Stimulated activated effector memory CD8-positive, alpha-beta T cell treated with anti-CD3 and anti-CD28 coated beads, Interleukin-12 subunit alpha, Interleukin-12 subunit beta, amount 100 ng/mL, for 72 hours (primary cell): ENCODE measurements around the gene KDELR3.
A peak's percentile ranks its signal among the peaks of the same experiment; 100 is the strongest.

Experiments
- ATAC-seq: fragments of 150-1000 bp; cut with Tn5 transposase; 2 replicates; pipeline ENCODE4 v1.10.0; 2021
- DNase-seq, 2 donors: peaks; one replicate each; pipeline ENCODE4 v3.0.0; 2021 to 2022; ENCODE audit warnings: low spot score in 2 of 2
- H3K27ac Mint-ChIP-seq: one replicate; pipeline ENCODE4 v1.8.0; 2022; ENCODE audit warnings: mild to moderate bottlenecking, mixed read lengths
- H3K36me3 Mint-ChIP-seq: one replicate; pipeline ENCODE4 v1.8.0; 2022; ENCODE audit warnings: mild to moderate bottlenecking, mixed read lengths
- H3K4me1 Mint-ChIP-seq: one replicate; pipeline ENCODE4 v1.8.0; 2022; ENCODE audit warnings: mixed read lengths
- H3K4me3 Mint-ChIP-seq: one replicate; pipeline ENCODE4 v1.8.0; 2022; ENCODE audit warnings: mild to moderate bottlenecking, mixed read lengths
- H3K9me3 Mint-ChIP-seq: one replicate; pipeline ENCODE4 v1.8.0; 2022; ENCODE audit warnings: mixed read lengths

Gene KDELR3

DNA sequence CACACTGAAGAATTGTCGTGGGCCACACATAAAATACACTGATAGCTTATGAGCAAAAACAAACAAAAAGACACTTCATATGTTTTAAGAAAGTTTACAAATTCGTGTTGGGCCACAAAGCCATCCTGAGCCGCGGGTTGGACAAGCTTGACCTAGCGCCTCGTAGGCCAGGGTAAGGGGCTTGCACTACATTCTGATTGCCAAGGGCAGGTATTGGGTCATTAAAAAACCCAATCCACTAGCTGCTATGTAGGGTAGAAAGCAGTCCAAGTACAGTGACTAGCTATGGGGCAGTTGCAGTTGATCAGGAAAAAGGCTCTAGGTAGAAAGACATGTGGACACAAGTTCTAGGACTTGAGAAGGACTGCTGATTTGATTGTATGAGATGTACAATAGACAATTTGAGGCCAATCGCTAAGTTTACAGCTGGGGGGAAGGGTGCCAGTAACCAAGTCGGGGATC is 14.0 kb downstream of the KDELR3 start:
- Mint-ChIP-seq H3K9me3 (no peaks in the 10 kb centered on the region), H3K36me3 (peaks cover 91% of the 10 kb centered on the region)
- no peak for ATAC-seq

DNA sequence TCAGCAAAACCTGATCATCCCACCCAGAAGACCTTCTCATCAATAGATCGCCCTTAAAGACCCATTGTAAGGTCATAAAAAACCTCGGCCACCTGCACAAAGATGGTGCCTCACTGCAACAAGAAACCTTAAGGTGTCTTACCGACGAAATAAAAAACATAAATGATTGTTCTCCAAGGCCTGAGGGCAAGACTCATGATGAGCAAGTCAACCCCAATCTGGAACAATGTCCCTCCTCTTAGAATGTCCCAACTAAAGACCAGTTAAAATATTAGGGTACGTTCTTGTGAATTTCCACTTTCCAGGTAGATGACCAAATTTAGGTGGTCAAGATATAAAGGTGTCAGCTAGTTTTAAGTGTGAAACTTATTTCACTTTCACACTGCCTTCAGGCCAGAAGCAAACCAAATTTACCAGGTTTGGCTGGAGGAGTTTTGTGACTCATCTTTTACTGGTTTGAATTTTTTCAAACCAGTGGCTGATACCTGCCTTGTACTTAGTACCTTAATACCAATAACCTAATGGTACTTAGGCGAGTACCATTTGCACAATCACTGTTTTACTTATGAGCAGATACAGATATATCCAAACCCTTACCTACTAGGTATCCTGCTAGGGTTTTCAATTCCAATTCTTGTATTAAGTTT is 14.9 kb downstream of the KDELR3 start:
- Mint-ChIP-seq H3K4me3 (no peak overlapping the region), H3K27ac (peak overlapping the region; percentile 43), H3K36me3 (peaks cover 94% of the 10 kb centered on the region), H3K9me3 (no peaks in the 10 kb centered on the region), H3K4me1 (peaks cover 14% of the 10 kb centered on the region)
- ATAC-seq, result no peak
- no peak for DNase-seq

More for the DNA sequence above, 14.0 kb downstream of the KDELR3 start:
- no peak for DNase-seq
- H3K4me3 Mint-ChIP-seq, result no peak overlapping the region
- H3K4me1 Mint-ChIP-seq, result peaks cover 12% of the 10 kb centered on the region
- peak overlapping the region; percentile 43 for H3K27ac Mint-ChIP-seq

- DNase-seq, result no peak
- peak overlapping the region; percentile 40 for H3K27ac Mint-ChIP-seq
- no peak overlapping the region for H3K4me3 Mint-ChIP-seq
- H3K4me1 Mint-ChIP-seq, result peaks cover 22% of the 10 kb centered on the region
- no peaks in the 10 kb centered on the region for H3K9me3 Mint-ChIP-seq
- ATAC-seq, result no peak
- peaks cover 99% of the 10 kb centered on the region for H3K36me3 Mint-ChIP-seq
These were observed 16.3 kb downstream of the KDELR3 start for GRCh38 chr22:38484244-38484643.

DNA sequence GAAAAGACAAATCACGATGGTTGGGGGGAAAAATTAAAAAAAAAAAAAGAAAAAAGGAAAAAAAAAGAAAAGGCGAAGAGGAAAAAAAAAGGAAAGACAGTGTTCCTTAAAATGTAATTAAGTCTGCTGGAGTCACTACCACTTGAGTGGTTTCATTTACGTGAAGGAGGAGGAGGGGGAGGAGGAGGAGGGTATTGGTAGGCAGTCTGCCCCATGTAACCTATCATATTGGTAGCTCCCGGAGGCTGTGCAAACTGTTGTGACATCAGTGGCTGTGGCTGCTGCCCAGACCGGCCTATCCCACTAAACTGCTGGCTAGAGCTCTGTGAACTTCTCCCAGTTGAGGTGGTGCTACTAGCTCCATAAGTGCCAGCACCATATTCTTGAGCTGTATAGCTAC is 17.9 kb downstream of the KDELR3 start:
- H3K27ac Mint-ChIP-seq, result peak overlapping the region; percentile 81
- ATAC-seq, result no peak
- no peak for DNase-seq
- H3K4me3 Mint-ChIP-seq, result no peak overlapping the region
- H3K9me3 Mint-ChIP-seq, result no peaks in the 10 kb centered on the region
- H3K36me3 Mint-ChIP-seq, result peaks cover 100% of the 10 kb centered on the region
- H3K4me1 Mint-ChIP-seq, result peaks cover 36% of the 10 kb centered on the region

GRCh38 chr22:38487946-38488345 is 20.1 kb downstream of the KDELR3 start:
- Mint-ChIP-seq H3K27ac (peak overlapping the region; percentile 79), H3K4me3 (no peak overlapping the region), H3K36me3 (peaks cover 100% of the 10 kb centered on the region), H3K4me1 (peaks cover 37% of the 10 kb centered on the region), H3K9me3 (no peaks in the 10 kb centered on the region)
- ATAC-seq (peak; percentile 43), DNase-seq (no peak)

DNA sequence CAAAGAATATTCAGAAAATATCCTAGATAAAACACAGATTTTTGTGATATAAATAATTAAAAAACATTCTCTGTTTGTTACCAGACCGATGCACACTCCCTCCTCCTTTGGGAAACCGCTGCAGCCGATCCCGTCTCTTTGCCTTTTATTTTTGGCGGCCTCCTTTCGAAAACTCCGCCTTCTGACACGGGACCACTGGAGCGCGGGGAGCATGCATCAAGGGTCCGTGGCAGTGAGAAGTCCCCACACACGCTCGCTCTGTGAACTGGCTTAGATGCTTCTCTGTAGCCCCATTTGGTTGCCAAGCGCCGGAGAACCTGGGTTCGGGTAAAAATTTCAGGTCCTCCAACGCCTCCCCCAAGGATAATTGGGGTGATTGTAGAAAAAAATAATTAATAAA is 21.2 kb downstream of the KDELR3 start:
- ATAC-seq (no peak), DNase-seq (no peak)
- Mint-ChIP-seq H3K4me3 (no peak overlapping the region), H3K4me1 (peaks cover 29% of the 10 kb centered on the region), H3K27ac (peak overlapping the region; percentile 79), H3K9me3 (no peaks in the 10 kb centered on the region), H3K36me3 (peaks cover 100% of the 10 kb centered on the region)

GRCh38 chr22:38489561-38490145 is 21.8 kb downstream of the KDELR3 start:
- Mint-ChIP-seq H3K4me1 (peaks cover 25% of the 10 kb centered on the region), H3K27ac (peak overlapping the region; percentile 79), H3K36me3 (peaks cover 100% of the 10 kb centered on the region), H3K4me3 (no peak overlapping the region), H3K9me3 (no peaks in the 10 kb centered on the region)
- DNase-seq (no peak), ATAC-seq (no peak)

DNA sequence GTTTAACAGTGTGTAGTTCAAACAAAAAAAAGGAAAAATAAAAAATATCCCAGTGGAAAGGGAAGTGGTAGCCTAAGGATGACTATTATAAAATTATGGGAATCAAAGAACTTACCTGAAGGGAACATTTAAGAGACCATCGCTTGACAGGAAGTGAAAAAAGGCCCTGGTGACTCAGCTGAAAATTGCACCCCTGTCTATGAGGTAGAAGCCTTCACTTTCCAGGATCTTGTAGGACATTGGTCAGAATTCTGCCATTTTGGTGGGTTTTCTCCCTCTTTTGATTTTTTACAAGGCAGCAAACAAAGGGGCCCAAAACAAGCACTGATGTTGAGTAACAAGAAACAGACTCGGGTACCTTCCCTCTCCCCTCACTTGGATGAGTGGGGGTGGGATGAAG is 22.6 kb downstream of the KDELR3 start:
- H3K9me3 Mint-ChIP-seq, result no peaks in the 10 kb centered on the region
- H3K4me1 Mint-ChIP-seq, result peaks cover 25% of the 10 kb centered on the region
- H3K4me3 Mint-ChIP-seq, result no peak overlapping the region
- peaks cover 100% of the 10 kb centered on the region for H3K36me3 Mint-ChIP-seq
- peak overlapping the region; percentile 79 for H3K27ac Mint-ChIP-seq
- DNase-seq, result no peak
- ATAC-seq, result no peak

GRCh38 chr22:38490915-38491314 is 23.0 kb downstream of the KDELR3 start:
- Mint-ChIP-seq H3K4me1 (peaks cover 25% of the 10 kb centered on the region), H3K9me3 (no peaks in the 10 kb centered on the region), H3K36me3 (peaks cover 100% of the 10 kb centered on the region), H3K4me3 (no peak overlapping the region), H3K27ac (peak overlapping the region; percentile 79)
- no peak for DNase-seq
- ATAC-seq, result no peak

DNA sequence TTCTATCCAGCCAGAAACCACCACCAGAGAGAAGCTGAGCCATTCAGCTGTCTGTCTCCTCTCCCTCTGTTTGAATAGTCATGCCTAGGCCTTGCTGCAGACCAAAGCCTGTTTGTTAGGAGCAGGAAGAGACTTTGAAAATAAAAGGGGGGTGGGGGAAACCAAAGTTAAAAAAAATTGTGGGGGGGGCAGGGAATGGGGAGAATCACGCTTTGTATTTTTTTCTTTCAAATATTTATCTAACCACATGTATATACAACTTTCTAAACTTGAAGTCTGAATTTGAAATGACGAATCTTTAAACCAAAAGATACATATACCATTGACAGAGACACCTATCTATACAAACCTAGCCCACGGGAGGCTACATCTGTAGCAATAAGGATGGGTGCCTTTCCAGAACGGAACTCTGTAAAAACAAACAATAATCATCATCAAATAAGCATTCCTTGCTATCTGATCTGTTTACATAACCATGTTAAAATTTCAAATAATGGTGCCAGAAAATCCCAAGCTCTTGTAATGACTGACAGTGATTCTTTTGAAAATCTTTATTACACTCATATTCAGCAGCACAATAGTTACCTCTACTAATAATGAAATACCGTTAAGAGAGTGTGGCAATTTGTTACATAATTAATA is 23.9 kb downstream of the KDELR3 start:
- peaks cover 100% of the 10 kb centered on the region for H3K36me3 Mint-ChIP-seq
- H3K27ac Mint-ChIP-seq, result no peak overlapping the region
- peaks cover 25% of the 10 kb centered on the region for H3K4me1 Mint-ChIP-seq
- ATAC-seq (no peak), DNase-seq (no peak)
- H3K9me3 Mint-ChIP-seq, result no peaks in the 10 kb centered on the region
- H3K4me3 Mint-ChIP-seq, result no peak overlapping the region

- Mint-ChIP-seq H3K27ac (no peak overlapping the region), H3K4me3 (no peak overlapping the region), H3K4me1 (peaks cover 27% of the 10 kb centered on the region), H3K9me3 (no peaks in the 10 kb centered on the region), H3K36me3 (peaks cover 100% of the 10 kb centered on the region)
- DNase-seq (no peak), ATAC-seq (no peak)
These were observed 26.6 kb downstream of the KDELR3 start for GRCh38 chr22:38494498-38494897.

GRCh38 chr22:38494939-38495338 is 27.0 kb downstream of the KDELR3 start:
- no peak for ATAC-seq
- peaks cover 27% of the 10 kb centered on the region for H3K4me1 Mint-ChIP-seq
- no peak overlapping the region for H3K4me3 Mint-ChIP-seq
- peaks cover 100% of the 10 kb centered on the region for H3K36me3 Mint-ChIP-seq
- no peak for DNase-seq
- H3K9me3 Mint-ChIP-seq, result no peaks in the 10 kb centered on the region
- no peak overlapping the region for H3K27ac Mint-ChIP-seq

DNA sequence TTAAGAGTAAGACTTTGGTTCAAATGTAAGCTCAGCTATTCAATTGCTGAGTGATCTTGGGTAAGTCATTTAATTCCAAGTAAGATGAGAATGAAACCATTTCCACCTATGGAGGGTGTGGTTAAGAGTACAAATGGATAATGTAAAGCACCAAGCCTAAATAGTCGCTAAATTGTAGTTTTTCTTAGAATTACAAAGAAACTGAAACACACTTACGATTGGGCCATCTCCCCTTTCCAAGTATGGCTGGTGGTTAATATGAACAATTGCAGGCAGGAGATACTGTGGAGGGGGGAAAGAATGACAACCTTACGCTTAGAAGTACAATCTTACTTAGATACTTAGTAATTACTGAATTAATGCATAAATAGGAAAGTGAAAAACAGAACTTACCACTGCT is 30.0 kb downstream of the KDELR3 start:
- peaks cover 39% of the 10 kb centered on the region for H3K4me1 Mint-ChIP-seq
- peak; percentile 81 for ATAC-seq
- H3K36me3 Mint-ChIP-seq, result peaks cover 100% of the 10 kb centered on the region
- H3K4me3 Mint-ChIP-seq, result no peak overlapping the region
- no peaks in the 10 kb centered on the region for H3K9me3 Mint-ChIP-seq
- DNase-seq, result no peak
- no peak overlapping the region for H3K27ac Mint-ChIP-seq

GRCh38 chr22:38501797-38502672 is 34.1 kb downstream of the KDELR3 start:
- H3K4me1 Mint-ChIP-seq, result peaks cover 61% of the 10 kb centered on the region
- H3K36me3 Mint-ChIP-seq, result peaks cover 100% of the 10 kb centered on the region
- ATAC-seq, result no peak
- no peak for DNase-seq
- no peaks in the 10 kb centered on the region for H3K9me3 Mint-ChIP-seq
- peak overlapping the region; percentile 100 for H3K27ac Mint-ChIP-seq
- H3K4me3 Mint-ChIP-seq, result peak overlapping the region; percentile 98

DNA sequence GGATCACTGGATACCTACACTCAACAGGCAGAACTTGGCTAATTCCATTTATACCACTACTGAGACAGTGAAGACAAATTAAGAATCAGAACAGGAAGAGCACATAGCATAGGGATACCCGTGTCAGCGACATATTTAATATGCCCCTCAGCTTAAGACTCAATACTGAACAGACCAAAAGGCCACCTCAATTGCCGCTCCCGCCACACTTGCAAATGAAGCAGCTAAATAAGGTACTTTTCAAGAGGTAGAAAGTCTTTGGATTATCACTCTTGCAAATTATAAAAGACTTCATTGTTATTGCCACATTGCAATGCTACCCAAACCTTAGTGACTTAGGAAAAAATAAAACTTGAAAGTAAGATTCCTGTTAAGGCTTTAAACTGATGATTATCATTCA is 35.1 kb downstream of the KDELR3 start:
- H3K36me3 Mint-ChIP-seq, result peaks cover 90% of the 10 kb centered on the region
- no peaks in the 10 kb centered on the region for H3K9me3 Mint-ChIP-seq
- H3K4me3 Mint-ChIP-seq, result peak overlapping the region; percentile 98
- ATAC-seq, result no peak
- DNase-seq, result no peak
- peaks cover 67% of the 10 kb centered on the region for H3K4me1 Mint-ChIP-seq
- peak overlapping the region; percentile 100 for H3K27ac Mint-ChIP-seq
